ENCODE measurements around the gene CCDC80. TPM values are rescaled to one million over a fixed set of nuclear protein-coding genes. Genes with fewer than 3 reads are reported as not detected.

The CCDC80 gene
- total RNA-seq, 1 experiment from 2014 or later, result 26.2 TPM

- TF ChIP-seq CTCF (IDR thresholded peaks at IDR 0.05; ENCODE audit: insufficient read depth in 1 of 2, low read depth in 1 of 2, low read length in 1 of 2, severe bottlenecking in 1 of 2, unreplicated experiment in 1 of 2), result no peak
- Mint-ChIP-seq H3K4me3 (ENCODE audit: unreplicated experiment) (no peak overlapping the region), H3K27me3 (ENCODE audit: insufficient read depth, unreplicated experiment) (no peaks in the 10 kb centered on the region), H3K4me1 (ENCODE audit: low read depth, unreplicated experiment) (peaks cover 12% of the 10 kb centered on the region), H3K27ac (ENCODE audit: unreplicated experiment) (peak overlapping the region; percentile 29), H3K9me3 (ENCODE audit: unreplicated experiment) (no peaks in the 10 kb centered on the region), H3K36me3 (ENCODE audit: insufficient read depth, unreplicated experiment) (no peaks in the 10 kb centered on the region)
- POLR2A ChIA-PET, result no interaction called here
- Histone ChIP-seq H3K36me3 (ENCODE audit: control insufficient read depth, insufficient read depth, low read length) (no peaks in the 10 kb centered on the region), H3K4me1 (peaks cover 22% of the 10 kb centered on the region), H3K9me3 (no peaks in the 10 kb centered on the region), H3K4me3 (ENCODE audit: low read depth, low read length) (no peak overlapping the region), H3K27me3 (replicated peaks; ENCODE audit: control insufficient read depth, insufficient read depth, low read length) (no peaks in the 10 kb centered on the region)
- intact Hi-C loops (cut with micrococcal nuclease; ENCODE audit: unreplicated experiment), result no loop called here
- CTCF ChIA-PET, result no interaction called here
- no peak for DNase-seq
- BruUV-seq (replicated peaks), result no TSS peak
Measured at GRCh38 chr3:112631257-112631656, 9.7 kb downstream of the CCDC80 start.

GRCh38 chr3:112629425-112629824 lies 11.5 kb downstream of the CCDC80 start:
- no peak for DNase-seq
- H3K27ac Mint-ChIP-seq (ENCODE audit: unreplicated experiment), result no peak overlapping the region
- no peaks in the 10 kb centered on the region for H3K36me3 Mint-ChIP-seq (ENCODE audit: insufficient read depth, unreplicated experiment)
- H3K4me1 Mint-ChIP-seq (ENCODE audit: low read depth, unreplicated experiment), result peaks cover 19% of the 10 kb centered on the region
- H3K9me3 ChIP-seq, result no peaks in the 10 kb centered on the region
- no peaks in the 10 kb centered on the region for H3K9me3 Mint-ChIP-seq (ENCODE audit: unreplicated experiment)
- no peak overlapping the region for H3K4me3 Mint-ChIP-seq (ENCODE audit: unreplicated experiment)
- no peaks in the 10 kb centered on the region for H3K27me3 ChIP-seq (replicated peaks; ENCODE audit: control insufficient read depth, insufficient read depth, low read length)
- BruUV-seq (replicated peaks), result no TSS peak
- CTCF ChIA-PET, result no interaction called here
- intact Hi-C loops (cut with micrococcal nuclease; ENCODE audit: unreplicated experiment), result loop anchor here (5.0 kb wide), 1 partner anchor 47 kb away; no protein-coding TSS in a partner anchor
- peaks cover 32% of the 10 kb centered on the region for H3K4me1 ChIP-seq
- no peaks in the 10 kb centered on the region for H3K27me3 Mint-ChIP-seq (ENCODE audit: insufficient read depth, unreplicated experiment)
- no peak for TF ChIP-seq CTCF (IDR thresholded peaks at IDR 0.05; ENCODE audit: insufficient read depth in 1 of 2, low read depth in 1 of 2, low read length in 1 of 2, severe bottlenecking in 1 of 2, unreplicated experiment in 1 of 2)
- H3K4me3 ChIP-seq (ENCODE audit: low read depth, low read length), result no peak overlapping the region
- H3K36me3 ChIP-seq (ENCODE audit: control insufficient read depth, insufficient read depth, low read length), result no peaks in the 10 kb centered on the region
- POLR2A ChIA-PET, result no interaction called here

GRCh38 chr3:112627919-112628466 lies 12.9 kb downstream of the CCDC80 start:
- no peak overlapping the region for H3K4me3 ChIP-seq (ENCODE audit: low read depth, low read length)
- no peaks in the 10 kb centered on the region for H3K36me3 ChIP-seq (ENCODE audit: control insufficient read depth, insufficient read depth, low read length)
- Mint-ChIP-seq H3K9me3 (ENCODE audit: unreplicated experiment) (no peaks in the 10 kb centered on the region), H3K4me3 (ENCODE audit: unreplicated experiment) (no peak overlapping the region), H3K27me3 (ENCODE audit: insufficient read depth, unreplicated experiment) (no peaks in the 10 kb centered on the region), H3K36me3 (ENCODE audit: insufficient read depth, unreplicated experiment) (no peaks in the 10 kb centered on the region), H3K4me1 (ENCODE audit: low read depth, unreplicated experiment) (peaks cover 30% of the 10 kb centered on the region), H3K27ac (ENCODE audit: unreplicated experiment) (peak overlapping the region; percentile 84)
- no peaks in the 10 kb centered on the region for H3K27me3 ChIP-seq (replicated peaks; ENCODE audit: control insufficient read depth, insufficient read depth, low read length)
- CTCF ChIA-PET, result no interaction called here
- DNase-seq, result no peak
- BruUV-seq (replicated peaks), result no TSS peak
- no peaks in the 10 kb centered on the region for H3K9me3 ChIP-seq
- no peak for TF ChIP-seq CTCF (IDR thresholded peaks at IDR 0.05; ENCODE audit: insufficient read depth in 1 of 2, low read depth in 1 of 2, low read length in 1 of 2, severe bottlenecking in 1 of 2, unreplicated experiment in 1 of 2)
- POLR2A ChIA-PET, result no interaction called here
- peaks cover 46% of the 10 kb centered on the region for H3K4me1 ChIP-seq
- intact Hi-C loops (cut with micrococcal nuclease; ENCODE audit: unreplicated experiment), result loop anchor here (1.0 to 5.0 kb wide), 2 partner anchors 12 to 46 kb away; no protein-coding TSS in a partner anchor
